Measurements from ENCODE around the gene ALOX12.
"Not testable (repeated sequence)": the region's sequence is repeated elsewhere in the genome, so short reads cannot be mapped to it uniquely, and the experiment has no call there.

ALOX12 gene

DNA sequence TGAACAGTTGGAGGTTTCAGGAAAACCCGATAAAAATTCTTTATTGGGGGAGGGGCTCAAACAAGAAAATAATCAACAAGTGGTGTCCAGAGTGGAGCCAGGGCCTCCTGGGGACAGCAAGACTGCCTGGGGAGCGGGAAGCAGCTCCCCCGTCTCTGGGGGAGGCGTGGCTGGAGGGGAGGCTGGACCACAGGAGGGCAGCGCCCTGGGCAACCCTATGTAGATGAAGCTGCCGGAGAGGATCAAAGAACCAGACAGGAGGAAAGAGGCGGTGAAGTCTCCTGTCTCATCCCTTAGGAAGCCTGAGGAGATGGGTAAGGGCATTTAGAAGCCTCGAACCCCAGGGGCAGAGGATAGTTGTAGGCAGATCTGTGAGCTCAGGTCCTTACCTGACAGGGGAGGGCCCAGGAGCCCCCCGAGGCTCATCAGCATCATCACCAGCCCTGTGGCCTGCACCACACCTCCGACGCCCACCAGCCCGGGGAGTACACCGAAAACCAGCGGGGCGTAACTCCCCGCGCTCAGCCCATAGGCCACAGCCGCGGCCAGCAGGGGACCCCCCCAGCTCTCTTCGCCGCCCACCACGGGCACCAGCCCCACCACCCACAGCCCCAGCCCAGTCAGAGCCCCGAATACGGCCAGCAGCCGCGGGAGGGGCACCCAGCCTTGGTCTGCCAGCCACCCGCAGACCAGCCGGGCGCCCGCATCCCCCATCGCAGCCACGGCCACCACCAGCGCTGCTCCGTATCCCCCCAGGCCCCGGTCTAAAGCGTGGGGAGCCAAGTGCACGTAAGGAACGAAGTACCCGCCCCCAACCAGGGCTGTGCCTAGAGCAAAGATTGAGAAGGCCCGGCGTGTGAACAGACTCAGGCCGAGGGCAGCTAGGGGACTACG lies 46.0 kb downstream of the ALOX12 start:
- peak in 1 of 2 donors; percentile 16 for DNase-seq (ENCODE audit: low read depth in 2 of 2)
- peak overlapping the region in 1 of 2 donors; percentile 48 for H3K4me3 ChIP-seq (replicated peaks in 1 of 2; ENCODE audit: low read depth in 2 of 2, low read length in 2 of 2)
- TF ChIP-seq, protein P1, sequence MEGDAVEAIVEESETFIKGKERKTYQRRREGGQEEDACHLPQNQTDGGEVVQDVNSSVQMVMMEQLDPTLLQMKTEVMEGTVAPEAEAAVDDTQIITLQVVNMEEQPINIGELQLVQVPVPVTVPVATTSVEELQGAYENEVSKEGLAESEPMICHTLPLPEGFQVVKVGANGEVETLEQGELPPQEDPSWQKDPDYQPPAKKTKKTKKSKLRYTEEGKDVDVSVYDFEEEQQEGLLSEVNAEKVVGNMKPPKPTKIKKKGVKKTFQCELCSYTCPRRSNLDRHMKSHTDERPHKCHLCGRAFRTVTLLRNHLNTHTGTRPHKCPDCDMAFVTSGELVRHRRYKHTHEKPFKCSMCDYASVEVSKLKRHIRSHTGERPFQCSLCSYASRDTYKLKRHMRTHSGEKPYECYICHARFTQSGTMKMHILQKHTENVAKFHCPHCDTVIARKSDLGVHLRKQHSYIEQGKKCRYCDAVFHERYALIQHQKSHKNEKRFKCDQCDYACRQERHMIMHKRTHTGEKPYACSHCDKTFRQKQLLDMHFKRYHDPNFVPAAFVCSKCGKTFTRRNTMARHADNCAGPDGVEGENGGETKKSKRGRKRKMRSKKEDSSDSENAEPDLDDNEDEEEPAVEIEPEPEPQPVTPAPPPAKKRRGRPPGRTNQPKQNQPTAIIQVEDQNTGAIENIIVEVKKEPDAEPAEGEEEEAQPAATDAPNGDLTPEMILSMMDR (IDR thresholded peaks at IDR 0.05; ENCODE audit: low read depth, low read length) = no peak

DNA sequence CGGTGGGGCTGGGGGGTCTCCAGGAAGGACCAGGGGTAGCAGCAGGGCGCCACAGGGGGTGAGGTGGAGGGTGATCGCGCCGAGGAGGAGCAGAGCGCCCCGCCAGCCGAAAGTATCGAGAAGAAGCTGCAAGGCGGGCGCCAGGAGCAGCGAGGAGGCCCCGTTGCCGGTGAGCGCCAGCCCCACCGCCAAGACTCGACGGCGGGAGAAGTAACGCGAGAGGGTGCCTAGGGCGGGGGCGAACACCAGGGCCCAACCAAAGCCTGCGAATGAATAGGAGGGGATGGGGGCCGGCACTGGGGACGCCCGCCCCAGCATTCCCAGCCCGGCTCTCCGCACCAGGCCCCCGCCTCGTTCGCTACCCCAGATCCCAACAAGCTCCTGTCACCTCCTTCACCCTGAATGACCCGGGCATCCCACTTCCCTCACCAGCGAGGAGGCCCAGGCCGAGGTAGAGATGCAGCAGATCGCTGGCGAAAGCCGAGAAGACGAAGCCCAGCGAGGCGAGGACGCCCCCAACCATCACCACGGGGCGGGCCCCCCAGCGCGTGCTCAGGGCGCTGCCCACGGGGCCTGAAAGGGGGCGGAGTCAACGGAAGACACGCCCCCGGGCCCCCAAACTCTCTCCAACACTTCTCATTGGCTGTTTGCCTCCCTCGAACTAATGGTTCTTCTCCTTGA lies 46.8 kb downstream of the ALOX12 start:
- TF ChIP-seq, protein P1 (IDR thresholded peaks at IDR 0.05; ENCODE audit: low read depth, low read length) = no peak
- peak overlapping the region; percentile 48 to 49 for H3K4me3 ChIP-seq (replicated peaks in 1 of 2; ENCODE audit: low read depth in 2 of 2, low read length in 2 of 2)
- DNase-seq (ENCODE audit: low read depth in 2 of 2) = no peak

DNA sequence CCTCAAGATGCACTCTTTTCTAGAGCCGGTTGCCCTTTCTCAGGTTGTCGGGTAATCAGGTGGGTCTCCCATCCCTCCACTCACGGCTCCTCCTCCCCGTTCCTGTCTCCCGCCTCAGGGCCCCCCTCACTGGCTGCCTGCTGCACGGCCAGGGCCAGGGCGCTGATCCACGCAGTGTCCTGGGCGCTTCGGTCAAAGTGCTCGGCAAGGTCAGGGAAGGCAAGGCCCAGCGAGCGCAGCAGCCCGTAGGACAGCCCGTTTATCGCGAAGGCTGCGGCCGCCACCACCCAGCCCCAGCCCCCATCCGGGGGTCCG lies 47.3 kb downstream of the ALOX12 start:
- no peak for DNase-seq (ENCODE audit: low read depth in 2 of 2)
- TF ChIP-seq, protein P1 (IDR thresholded peaks at IDR 0.05; ENCODE audit: low read depth, low read length) = no peak
- H3K4me3 ChIP-seq (replicated peaks in 1 of 2; ENCODE audit: low read depth in 2 of 2, low read length in 2 of 2) = peak overlapping the region; percentile 48 to 49

DNA sequence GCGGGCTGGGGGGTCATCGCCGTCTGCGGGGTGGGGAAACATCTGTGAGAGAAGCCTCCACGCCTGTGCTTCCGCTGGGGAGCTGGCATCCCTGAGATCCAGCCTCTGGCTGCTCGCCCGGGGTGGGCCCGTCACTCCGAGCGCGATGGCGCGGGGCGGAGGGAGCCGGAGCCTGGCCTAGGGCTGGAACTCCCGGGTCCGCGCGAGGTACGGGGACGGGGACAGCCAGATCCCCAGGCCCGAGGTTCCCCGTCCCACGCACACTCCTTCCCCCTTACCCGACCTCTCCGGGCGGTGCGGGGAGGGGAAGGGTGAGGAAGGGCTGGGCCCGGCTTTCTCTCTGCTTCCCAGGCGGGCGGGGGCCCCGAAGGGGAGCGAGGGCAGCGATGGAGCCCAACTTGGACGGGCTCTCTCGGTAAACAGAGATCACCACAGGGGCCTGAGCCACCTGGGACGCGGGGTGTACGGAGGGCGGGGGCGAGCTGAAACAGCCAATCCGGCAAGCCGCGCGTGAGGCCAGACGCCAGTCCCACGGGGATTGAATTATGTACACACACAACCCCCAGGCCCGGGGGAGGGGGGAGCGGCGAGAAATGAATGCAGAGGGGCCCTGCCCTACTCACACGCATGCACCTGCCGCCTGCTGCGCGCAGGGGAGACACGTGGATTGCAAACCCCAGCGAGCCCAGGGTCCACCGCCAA lies 47.8 kb downstream of the ALOX12 start, which contains the start of gene SLC16A11:
TSS of gene SLC16A11 (minus strand) at position 596 of the 702 bp plus-strand sequence. CDS start at position 17, 579 bp downstream.
- peak; percentile 56 to 58 for DNase-seq (ENCODE audit: low read depth in 2 of 2)
- H3K4me3 ChIP-seq (replicated peaks in 1 of 2; ENCODE audit: low read depth in 2 of 2, low read length in 2 of 2) = peak within 1 kb of the TSS; percentile 48 to 49
- TF ChIP-seq, protein P1 (IDR thresholded peaks at IDR 0.05; ENCODE audit: low read depth, low read length) = no peak

- TF ChIP-seq, protein P1 (IDR thresholded peaks at IDR 0.05; ENCODE audit: low read depth, low read length) = peak; percentile 72
- H3K4me3 ChIP-seq (replicated peaks in 1 of 2; ENCODE audit: low read depth in 2 of 2, low read length in 2 of 2) = no peak overlapping the region
- DNase-seq (ENCODE audit: low read depth in 2 of 2) = peak; percentile 90 to 92
Observed at GRCh38 chr17:7045492-7046126, 49.8 kb downstream of the ALOX12 start.

DNA sequence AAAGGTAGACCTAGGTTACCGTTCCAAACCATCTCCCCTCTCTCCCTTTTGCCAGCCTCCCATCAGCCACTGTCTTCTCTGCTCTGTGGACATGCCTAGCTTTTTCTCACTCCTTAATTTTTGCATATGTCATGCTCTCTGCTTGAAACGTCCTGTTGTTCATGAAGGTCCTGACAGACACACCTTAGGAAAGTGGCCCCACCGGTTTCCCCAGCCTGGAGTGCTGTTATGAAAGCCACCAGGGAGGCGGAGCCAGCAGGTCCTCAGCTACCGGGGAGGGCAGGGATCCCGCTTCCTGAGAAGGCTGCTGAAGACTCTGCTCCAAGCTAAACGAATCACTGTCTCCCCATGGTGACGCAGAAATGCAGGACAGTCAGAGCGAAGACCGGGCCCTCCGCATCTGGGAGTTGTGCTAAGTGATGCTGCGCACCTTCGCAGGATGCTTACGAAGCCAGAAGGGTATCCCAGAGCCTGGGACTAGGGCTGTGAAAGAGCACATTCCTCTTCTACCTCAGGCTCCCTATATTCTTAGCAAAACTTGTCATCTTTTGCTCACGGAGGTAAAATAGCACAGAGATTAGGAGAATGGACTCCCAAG lies 50.4 kb downstream of the ALOX12 start:
- TF ChIP-seq, protein P1 (IDR thresholded peaks at IDR 0.05; ENCODE audit: low read depth, low read length) = no peak
- H3K4me3 ChIP-seq (replicated peaks in 1 of 2; ENCODE audit: low read depth in 2 of 2, low read length in 2 of 2) = no peak overlapping the region
- no peak for DNase-seq (ENCODE audit: low read depth in 2 of 2)

DNA sequence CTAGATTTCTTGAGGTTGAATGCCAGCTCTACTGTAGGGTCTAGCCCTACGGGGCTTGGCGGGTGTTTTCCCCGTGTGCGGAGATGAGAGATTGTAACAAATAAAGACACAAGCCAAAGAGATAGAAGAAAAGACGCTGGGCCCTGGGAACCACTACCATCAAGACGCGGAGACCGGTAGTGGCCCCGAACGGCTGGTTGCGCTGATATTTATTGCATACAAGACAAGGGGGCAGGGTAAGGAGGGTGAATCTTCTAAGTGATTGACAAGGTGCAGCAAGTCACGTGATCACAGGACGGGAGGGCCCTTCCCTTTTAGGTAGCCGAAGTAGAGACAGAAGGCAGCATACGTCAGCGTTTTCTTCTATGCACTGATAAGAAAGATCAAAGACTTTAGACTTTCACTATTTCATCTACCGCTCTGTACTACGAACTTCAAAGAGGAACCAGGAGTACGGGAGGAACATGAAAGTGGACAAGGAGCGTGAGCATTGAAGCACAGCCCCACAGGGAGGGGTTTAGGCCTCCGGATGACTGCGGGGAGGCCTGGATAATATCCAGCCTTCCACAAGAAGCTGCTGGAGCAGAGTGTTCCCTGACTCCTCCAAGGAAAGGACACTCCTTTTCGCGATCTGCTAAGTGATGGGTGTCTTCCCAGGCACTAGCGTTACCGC lies 51.0 kb downstream of the ALOX12 start:
- DNase-seq (ENCODE audit: low read depth in 2 of 2) = peak in 1 of 2 donors; percentile 17
- not testable (repeated sequence) for H3K4me3 ChIP-seq (replicated peaks in 1 of 2; ENCODE audit: low read depth in 2 of 2, low read length in 2 of 2)
